Nephron (organoid): ENCODE data around the gene CCDC171.
"Not testable (repeated sequence)": the region's sequence is repeated elsewhere in the genome, so short reads cannot be mapped to it uniquely, and the experiment has no call there.

Experiments
- H3K27ac Mint-ChIP-seq, 3 experiments: 2 replicates each; pipeline ENCODE4 v1.8.0; 2020; ENCODE audit warnings: mixed read lengths in 3 of 3, mild to moderate bottlenecking in 2 of 3, moderate library complexity in 1 of 3
- H3K27me3 Mint-ChIP-seq: 2 replicates; pipeline ENCODE4 v1.8.0; 2021; ENCODE audit warnings: low read depth, mild to moderate bottlenecking, moderate library complexity, mixed read lengths
- H3K36me3 Mint-ChIP-seq: 2 replicates; pipeline ENCODE4 v1.8.0; 2020; ENCODE audit warnings: low read depth, mixed read lengths
- H3K4me1 Mint-ChIP-seq: 2 replicates; pipeline ENCODE4 v1.8.0; 2020; ENCODE audit warnings: mixed read lengths
- H3K4me3 Mint-ChIP-seq, 3 experiments: 2 replicates each; pipeline ENCODE4 v1.8.0; 2020; ENCODE audit warnings: mild to moderate bottlenecking in 3 of 3, mixed read lengths in 3 of 3, moderate library complexity in 2 of 3
- H3K9me3 Mint-ChIP-seq: 2 replicates; pipeline ENCODE4 v1.8.0; 2020; ENCODE audit warnings: mixed read lengths
- CTCF ChIP-seq, 3 experiments: fragments of 200-600 bp; sonication (generic); IDR thresholded peaks; one replicate each; pipeline ENCODE4 v1.5.0; 2021; ENCODE audit warnings: antibody characterized with exemption in 3 of 3; ENCODE audit not compliant: unreplicated experiment in 3 of 3

Gene CCDC171

GRCh38 chr9:15525958-15526357 is 26.9 kb upstream of the CCDC171 start:
- no peaks in the 10 kb centered on the region for H3K27me3 Mint-ChIP-seq
- H3K9me3 Mint-ChIP-seq = no peaks in the 10 kb centered on the region
- H3K4me3 Mint-ChIP-seq = no peak overlapping the region
- no peak for TF ChIP-seq CTCF (IDR thresholded peaks at IDR 0.05; ENCODE audit: unreplicated experiment in 3 of 3)
- no peaks in the 10 kb centered on the region for H3K36me3 Mint-ChIP-seq
- no peak overlapping the region for H3K27ac Mint-ChIP-seq
- H3K4me1 Mint-ChIP-seq = no peaks in the 10 kb centered on the region

- H3K4me3 Mint-ChIP-seq, H3K27me3 Mint-ChIP-seq, H3K9me3 Mint-ChIP-seq: not testable (repeated sequence)
Measured at GRCh38 chr9:15527035-15527434, 25.8 kb upstream of the CCDC171 start.

GRCh38 chr9:15529566-15530324 is 23.1 kb upstream of the CCDC171 start:
- H3K27me3 Mint-ChIP-seq = no peaks in the 10 kb centered on the region
- TF ChIP-seq CTCF (IDR thresholded peaks at IDR 0.05; ENCODE audit: unreplicated experiment in 3 of 3) = no peak
- H3K36me3 Mint-ChIP-seq = no peaks in the 10 kb centered on the region
- no peaks in the 10 kb centered on the region for H3K4me1 Mint-ChIP-seq
- no peak overlapping the region for H3K4me3 Mint-ChIP-seq
- no peak overlapping the region for H3K27ac Mint-ChIP-seq
- H3K9me3 Mint-ChIP-seq = no peaks in the 10 kb centered on the region

More at GRCh38 chr9:15527035-15527434, 25.8 kb upstream of the CCDC171 start:
- not testable (repeated sequence) for H3K36me3 Mint-ChIP-seq, H3K27ac Mint-ChIP-seq, H3K4me1 Mint-ChIP-seq

GRCh38 chr9:15531380-15531779 is 21.5 kb upstream of the CCDC171 start:
- no peak for TF ChIP-seq CTCF (IDR thresholded peaks at IDR 0.05; ENCODE audit: unreplicated experiment in 3 of 3)
- Mint-ChIP-seq H3K36me3 (no peaks in the 10 kb centered on the region), H3K4me3 (no peak overlapping the region), H3K27me3 (no peaks in the 10 kb centered on the region), H3K4me1 (no peaks in the 10 kb centered on the region), H3K9me3 (no peaks in the 10 kb centered on the region), H3K27ac (no peak overlapping the region)

- peaks cover 13% of the 10 kb centered on the region for H3K4me1 Mint-ChIP-seq
- H3K36me3 Mint-ChIP-seq = peaks cover 3% of the 10 kb centered on the region
- no peak for TF ChIP-seq CTCF (IDR thresholded peaks at IDR 0.05; ENCODE audit: unreplicated experiment in 3 of 3)
- H3K9me3 Mint-ChIP-seq = peaks cover 9% of the 10 kb centered on the region
- no peaks in the 10 kb centered on the region for H3K27me3 Mint-ChIP-seq
- peak overlapping the region; percentile 48 to 62 (median 56) for H3K27ac Mint-ChIP-seq
- no peak overlapping the region for H3K4me3 Mint-ChIP-seq
Measured at GRCh38 chr9:15541872-15542271, 11.0 kb upstream of the CCDC171 start.

- H3K4me3 Mint-ChIP-seq = no peak overlapping the region
- no peaks in the 10 kb centered on the region for H3K36me3 Mint-ChIP-seq
- H3K27ac Mint-ChIP-seq = no peak overlapping the region
- H3K9me3 Mint-ChIP-seq = peaks cover 6% of the 10 kb centered on the region
- no peak for TF ChIP-seq CTCF (IDR thresholded peaks at IDR 0.05; ENCODE audit: unreplicated experiment in 3 of 3)
- H3K4me1 Mint-ChIP-seq = peaks cover 13% of the 10 kb centered on the region
- no peaks in the 10 kb centered on the region for H3K27me3 Mint-ChIP-seq
Measured at GRCh38 chr9:15542624-15543023, 10.2 kb upstream of the CCDC171 start.
